NCI-H128 (cell line): Measurements from ENCODE around the gene ROR1.

Experiments used
- DNase-seq: peaks from one replicate; lab custom pipeline; 2025; ENCODE audit not compliant: unreplicated experiment; lab: John Stamatoyannopoulos, UW

ROR1 gene

DNA sequence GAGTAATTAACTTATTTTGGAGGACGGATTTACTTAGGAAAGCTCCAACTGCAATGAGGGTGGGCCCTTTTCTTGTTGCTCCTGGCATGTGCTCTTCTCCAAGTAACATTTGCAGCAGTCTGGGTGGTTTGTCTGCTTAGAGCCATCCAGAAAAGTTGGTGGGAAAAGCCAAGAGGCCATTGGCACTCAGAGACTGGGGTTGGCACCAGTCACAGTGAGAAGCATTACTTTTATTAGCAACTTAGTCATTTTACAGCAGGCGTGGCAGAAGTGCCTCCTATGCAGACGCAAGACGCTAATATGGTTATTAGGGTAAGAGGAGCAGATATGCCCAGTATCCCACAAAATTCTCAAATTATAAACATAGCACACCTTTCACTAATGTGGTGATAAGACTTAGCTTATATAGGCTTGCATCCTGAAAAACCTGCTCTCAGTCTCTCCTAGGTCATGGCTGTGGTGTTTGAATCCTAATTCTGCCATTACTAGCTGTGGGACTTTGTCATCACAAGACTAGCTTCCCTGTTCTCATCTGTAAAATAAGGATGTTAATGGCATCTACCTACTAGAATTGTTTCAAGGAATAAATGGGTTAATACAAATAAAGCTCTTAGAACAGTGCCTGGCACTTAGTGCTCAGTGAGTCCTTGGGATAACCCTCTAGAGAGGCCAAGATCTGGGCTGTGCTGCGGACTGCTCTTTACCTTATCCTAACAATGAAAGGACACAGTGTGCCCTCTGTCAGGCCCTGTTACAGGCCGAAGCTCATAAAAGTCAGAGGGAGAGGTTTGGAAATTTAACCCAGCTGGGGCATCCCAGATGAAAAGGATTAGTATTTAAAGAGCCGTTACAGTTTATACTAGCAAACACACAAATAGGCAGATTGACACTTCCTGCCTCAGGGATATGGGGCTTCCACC lies 154.6 kb downstream of the ROR1 start:
- DNase-seq, result no peak

DNA sequence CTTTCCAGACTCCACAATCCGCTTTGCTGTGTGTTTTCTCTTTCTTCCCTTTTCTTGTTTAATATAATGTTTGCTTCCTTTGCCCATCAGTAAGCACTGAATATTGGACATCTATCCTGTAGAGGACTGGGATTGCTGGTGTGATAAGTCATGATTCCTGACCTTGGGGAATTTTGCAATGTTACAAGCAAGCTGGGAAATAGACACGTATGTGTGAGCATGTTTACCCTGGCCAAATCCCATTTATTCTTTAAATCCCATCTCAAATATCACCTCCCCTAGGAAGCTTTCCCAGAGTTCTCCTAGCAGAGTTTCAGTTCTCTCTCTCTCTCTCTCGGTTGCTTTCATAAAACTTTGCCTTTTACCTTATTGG lies 155.3 kb downstream of the ROR1 start:
- DNase-seq, result no peak

DNA sequence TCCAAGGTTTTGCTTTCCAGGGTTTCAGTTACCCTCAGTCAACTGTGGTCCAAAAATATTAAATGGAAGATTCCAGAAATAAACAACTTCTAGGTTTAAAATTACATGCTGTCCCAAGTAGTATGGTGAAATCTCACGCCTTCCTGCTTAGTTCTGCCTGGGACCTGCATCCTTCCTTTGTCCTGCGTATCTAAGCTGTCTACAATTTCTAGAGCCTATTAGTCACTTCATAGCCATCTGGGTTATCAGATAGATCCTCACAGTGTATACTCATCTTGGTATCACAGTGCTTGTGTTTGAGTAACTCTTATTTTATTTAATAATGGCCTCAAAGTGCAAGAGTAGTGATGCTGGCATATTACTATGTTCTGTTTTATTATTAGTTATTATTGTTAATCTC lies 157.7 kb downstream of the ROR1 start:
- DNase-seq, result no peak

DNA sequence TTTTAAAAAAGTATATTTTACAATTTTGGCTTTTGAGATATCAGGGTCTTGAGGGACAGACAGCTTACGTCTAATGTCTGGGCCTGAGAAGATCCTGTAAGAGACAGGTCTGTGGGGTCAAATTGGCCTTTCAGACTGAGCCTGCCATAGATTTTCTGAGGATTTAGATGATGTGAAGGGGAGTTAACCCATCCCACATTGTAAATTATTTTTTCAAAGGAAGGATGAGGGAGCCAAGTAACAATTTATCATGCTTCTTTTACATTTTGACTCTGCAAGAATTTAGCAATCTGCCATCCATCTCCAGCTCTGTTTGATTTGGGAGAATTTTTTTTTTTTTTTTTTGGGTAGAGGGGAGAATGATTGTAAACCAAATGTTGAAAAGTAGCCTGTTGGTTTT lies 160.9 kb downstream of the ROR1 start:
- DNase-seq, result no peak

DNA sequence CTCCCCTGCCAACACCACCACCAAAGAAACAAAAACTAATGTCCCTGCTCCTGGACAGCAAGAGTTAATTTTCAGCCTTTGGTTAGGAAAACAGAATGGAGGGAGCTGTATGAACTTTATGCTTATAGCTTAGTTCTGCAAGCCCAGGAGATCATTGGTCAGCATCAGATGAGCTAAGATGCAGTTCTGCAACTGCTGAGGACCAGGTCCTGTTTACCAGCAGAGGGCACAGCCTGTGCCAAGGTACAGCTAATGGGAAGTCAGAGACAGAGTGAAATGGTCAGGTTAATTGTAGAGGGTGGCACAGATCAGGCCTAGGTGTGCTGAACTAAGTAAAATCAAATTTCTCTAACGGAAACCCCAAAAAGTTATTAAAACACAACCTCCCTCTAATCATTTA lies 161.3 kb downstream of the ROR1 start:
- DNase-seq, result no peak

DNA sequence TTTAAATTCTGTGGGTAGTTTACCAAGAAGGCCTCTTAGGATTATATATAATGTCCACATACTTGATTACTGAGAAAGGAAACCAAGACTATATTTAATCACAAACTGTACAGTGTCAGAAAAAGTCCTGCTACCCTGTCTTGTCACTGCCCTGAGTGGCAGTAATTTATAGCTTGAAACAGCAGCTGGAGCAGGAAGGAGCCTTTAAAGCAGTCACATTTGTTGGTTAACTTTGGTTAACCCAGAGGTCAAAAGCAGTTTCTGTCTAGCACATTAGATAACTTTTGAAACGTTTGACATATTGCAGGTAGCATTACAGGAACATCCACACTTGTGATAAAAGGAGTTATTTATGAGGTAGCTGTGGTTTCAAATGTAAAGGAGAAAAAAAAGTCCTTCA lies 161.7 kb downstream of the ROR1 start:
- no peak for DNase-seq

DNA sequence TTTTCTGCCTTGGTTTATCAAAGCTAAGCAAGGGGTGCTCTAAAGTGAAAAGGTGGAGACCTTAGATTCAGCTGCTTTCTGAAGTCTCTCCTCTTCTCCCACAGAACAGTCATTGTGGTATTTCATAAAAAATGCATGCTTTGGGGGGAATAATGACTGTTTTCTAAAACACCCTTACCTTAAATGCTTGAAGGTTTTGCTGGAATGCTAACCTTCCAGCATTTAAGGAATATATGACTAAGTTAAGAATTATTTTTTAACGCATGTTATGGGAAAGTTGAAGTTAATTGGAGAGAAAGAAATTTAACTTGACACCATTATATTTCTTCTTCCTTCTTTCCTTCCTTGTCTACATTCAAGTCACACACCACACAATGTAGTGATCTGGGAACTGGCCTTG lies 162.5 kb downstream of the ROR1 start:
- DNase-seq, result no peak

DNA sequence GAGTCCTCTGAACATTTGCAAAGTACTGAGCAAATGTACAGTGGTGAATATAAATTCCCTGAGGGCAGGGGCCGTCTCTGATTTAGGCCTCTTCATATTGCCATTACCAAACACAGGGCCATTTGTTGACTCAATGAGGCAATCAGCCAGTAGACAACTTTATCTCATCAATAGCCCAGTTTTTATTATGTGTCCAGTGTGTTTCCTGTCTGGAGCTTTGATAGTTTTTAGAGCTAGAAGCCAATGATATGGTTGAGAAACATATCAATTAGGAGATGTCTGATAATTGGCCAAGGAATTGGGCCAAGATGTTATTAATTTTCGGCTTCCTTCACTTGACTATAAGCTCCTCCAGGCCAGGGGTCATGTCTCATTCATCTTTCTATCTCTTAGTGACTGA lies 163.0 kb downstream of the ROR1 start:
- DNase-seq, result no peak

DNA sequence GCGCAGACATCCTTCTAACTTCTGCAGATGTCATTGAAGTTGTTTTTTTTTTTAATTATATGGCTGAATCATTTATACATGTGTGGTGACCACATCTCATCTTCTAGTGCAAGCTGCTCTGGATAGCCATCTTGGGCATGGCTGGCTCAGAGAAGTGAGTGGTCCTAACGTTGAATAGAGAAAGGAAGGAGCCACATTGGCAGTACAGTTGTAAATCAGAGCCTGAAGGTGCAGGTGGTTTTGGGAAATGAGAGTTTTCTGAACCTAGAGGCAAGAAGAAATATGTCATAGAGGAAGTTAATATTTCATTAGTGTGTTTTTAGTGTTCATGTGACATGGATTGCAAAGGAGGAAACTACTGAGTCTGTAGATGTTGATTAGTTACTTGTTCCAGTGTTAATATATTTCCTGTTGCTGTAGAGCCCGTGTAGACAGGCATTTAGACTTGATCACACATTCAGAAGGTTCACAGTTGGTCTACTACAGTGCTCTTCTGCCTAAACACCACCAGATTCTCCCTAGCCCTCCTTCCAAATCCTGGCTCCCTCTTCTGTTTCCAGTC lies 163.7 kb downstream of the ROR1 start:
- DNase-seq, result no peak

DNA sequence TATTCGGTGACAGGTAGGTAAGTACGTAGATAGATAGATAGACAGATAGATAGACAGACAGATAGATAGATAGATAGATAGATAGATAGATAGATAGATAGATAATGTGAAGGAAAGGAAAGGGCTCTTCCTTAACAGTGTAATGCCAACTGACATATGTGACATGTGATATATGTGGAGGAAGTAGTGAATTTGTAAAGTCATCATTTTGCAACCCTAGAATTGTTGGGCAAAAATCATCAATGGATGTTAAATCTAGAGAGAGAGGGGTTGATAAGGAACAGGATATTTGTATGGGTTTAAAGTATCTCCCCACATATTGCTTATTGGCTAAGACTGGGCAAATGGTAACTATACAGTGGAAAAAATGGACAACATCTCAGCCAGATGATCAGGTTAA lies 166.6 kb downstream of the ROR1 start:
- no peak for DNase-seq

DNA sequence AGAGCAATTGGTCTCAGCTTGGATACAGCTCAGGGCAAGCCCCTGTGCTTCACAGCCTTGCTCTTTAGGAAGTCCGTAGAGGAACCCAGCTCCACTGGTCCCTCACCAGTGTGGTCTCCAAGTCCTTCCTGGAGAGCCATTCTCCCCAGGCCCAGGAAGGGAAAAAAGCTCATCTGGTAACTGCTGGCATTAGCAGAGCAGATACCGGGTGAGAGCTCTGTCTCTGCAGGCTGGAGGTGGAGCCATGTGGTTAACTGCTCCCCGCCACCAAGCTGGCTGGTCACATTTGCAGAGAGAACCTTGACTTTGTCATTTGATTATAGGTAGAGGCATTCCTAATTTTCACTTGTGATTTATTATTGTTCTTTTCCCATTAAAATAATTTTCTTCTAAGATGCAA lies 169.6 kb downstream of the ROR1 start:
- DNase-seq, result no peak

DNA sequence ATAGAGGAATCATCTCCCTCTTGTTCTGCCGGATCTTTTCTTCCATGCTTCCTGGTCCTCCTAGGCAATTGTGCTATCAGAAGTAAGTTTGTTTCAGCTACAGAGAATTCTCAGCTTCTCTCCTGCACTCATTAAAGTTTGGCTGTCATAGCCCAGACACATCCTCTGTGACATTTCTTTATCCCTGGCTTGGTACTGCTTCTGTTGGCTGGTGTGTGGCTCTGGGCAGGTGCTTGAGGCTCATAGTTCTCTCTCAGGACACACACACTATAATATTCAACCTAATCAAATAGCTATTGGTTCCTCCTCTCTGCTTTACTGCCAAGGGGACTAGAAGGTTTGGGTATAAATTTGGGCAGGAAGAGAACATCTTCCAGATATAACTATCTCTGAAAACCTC lies 172.1 kb downstream of the ROR1 start:
- no peak for DNase-seq

DNA sequence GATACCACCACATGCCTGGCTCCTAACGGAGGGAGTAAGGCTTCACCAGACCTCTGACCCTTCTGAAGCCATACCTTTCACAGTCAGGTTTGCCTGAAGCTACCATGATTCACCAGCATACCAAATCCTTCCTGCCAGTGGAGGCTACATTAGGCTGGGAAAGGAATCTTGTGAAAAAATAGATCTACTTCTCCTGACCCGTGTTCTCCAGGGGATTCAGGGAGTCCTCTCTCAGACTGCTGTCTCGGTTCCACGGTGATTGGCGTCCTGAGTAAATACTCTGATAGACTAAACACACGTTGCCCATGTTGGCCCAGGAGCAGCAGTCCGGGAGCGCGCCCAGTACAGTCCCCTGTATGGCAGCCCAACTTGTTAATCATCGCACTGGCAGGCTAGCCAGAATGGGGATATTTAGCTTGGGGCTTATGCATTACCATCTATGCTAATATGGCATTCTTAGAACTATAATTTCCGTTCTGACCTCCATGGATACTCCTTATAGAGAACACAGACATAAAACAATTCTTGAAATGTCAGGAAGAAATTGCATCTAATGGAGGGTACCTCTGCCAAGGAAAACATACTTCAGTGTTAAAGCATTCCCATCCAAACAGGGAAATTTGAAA lies 173.2 kb downstream of the ROR1 start:
- no peak for DNase-seq

DNA sequence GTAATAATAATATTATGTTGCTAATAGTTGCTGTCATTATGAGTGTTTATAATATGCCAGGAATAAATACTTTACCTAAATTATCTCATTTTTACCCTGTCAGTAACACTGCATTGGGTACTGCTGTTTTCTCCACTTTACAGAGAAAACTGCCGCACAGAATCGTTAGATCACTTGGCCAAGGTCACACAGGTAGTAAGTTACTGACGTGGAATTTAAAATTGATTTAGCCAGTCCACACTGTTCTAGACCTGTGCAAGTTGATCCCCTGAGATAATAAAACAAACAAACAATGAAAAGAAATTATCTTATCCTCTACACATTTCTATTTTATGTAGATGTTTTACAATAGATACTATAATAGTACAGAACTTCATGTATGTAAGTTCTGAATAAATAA lies 174.1 kb downstream of the ROR1 start:
- no peak for DNase-seq

DNA sequence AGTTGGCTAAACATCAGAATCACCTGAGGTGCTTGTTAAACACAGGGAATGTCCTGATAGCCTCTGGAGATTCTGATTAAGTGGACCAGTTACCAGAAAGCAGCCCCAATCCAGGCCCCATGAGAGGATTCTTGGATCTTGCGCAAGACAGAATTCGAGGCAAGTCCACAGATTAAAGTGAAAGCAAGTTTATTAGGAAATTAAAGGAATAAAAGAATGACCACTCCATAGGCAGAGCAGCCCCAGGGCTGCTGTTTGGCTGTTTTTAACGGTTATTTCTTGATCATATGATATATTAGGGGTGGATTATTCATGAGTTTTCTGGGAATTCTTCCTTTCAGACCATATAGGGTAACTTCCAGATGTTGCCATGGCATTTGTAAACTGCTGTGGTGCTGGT lies 176.2 kb downstream of the ROR1 start:
- DNase-seq, result no peak

DNA sequence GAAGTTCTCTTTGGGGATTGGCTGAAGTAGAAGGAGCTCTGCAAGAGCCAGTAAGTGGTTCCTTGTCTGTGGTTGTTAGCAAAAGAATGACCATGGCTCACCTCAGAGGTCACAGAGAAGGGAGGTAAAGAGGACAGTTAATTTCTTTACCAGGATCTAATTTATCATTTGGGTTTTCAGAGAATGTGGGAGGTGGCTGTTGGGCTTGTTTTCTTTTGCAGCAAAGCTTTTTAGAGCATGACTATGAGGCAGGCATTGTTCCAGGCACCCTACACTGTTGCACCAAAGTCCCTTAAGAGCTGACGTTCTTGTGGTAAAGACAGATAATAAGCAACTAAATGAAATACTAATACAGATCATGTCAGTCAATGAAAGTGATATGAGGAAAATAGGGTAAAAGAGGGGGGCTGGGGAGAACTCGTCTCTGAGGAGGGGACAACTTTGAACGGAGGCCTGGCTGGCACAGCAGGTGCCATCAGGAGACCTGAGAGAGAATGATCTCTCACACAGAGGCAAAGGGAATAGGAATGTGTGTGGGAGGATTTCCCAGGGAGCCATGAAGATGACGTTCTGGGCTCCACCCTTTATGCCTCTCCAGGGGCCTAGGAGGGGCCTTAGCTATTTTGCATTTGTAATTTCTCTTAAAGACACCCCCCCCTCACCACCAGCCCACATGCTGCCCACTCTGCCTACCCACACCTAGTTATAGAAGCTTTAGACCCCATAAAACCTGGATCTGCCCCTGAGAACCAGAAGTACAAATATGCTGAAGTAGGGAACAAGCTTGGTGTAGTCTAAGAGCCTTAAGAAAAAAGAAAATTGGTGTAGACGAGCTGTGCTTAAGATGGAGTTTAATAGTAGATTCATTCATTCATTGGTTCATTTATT lies 177.5 kb downstream of the ROR1 start:
- no peak for DNase-seq

DNA sequence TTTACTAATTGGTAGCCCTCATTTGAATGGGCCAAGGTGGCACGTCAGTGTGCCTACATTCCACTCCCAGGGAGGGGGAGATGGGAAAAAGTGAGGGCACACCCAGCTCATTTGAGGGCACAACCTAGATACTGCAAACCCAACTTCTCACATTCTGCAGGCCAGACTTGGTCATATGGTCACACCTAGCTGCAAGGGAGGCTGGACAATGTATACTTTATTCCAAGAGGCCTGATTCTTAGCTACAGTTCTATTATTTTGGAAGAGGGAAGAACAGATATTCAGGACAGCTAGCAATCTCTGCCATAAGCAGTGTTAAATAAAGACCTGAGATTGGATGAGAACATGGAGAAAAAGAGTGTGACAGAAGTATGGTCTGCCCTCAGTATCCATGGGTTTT lies 180.4 kb downstream of the ROR1 start:
- DNase-seq, result no peak

DNA sequence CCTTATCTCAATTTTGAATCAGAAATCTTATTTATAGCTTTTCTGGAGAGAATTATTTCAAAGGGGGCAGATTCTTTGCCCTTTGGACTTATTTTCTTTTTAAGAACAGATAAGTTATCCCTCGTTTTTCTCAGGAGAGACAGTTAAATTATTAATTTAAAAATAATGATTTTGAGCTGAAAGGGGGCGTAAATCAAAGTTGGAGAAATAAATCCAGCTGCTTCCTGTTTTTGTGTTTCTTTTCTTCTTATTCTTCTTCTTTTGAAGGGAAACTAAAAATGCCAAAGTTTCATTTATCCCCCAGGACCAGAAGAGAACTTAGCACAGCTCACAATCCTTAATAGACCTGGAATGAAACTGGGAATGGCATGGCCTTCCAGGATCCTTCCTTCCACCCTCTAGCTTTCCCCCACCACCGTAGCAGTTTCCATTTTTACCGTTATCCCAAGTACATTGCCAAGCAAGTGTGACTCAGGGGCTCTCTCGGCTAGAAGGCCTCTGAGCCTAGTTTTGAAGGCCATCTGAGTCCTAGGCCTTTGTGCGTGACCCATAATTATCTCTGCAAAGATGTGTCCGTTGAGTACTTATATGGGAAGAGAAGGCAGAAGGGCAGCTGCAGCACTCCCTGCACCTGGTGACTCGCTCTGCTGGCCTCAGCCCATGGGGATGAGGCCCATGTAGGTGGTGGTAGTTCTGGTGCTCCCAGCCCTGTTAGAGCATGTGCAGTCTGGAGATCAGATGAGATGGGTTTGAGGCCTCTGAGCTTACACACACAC lies 181.7 kb downstream of the ROR1 start:
- no peak for DNase-seq

DNA sequence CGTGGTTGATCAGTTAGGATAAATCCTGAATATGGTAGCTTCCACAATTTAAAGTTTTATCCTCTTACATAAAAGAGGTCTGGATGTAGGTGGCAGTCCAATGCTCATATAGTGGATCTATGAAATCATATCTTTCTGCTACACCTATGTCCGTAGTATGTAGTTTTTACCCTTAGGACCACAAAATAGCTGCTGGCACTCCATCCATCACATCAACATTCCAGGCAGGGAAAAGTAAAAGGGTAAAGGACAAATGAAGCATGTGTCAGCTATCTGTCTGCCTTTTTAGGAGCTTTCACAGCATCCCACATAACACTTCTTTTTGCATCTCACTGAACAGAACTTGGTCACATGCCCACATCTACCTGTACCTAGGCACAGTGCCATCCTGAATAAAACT lies 184.7 kb downstream of the ROR1 start:
- no peak for DNase-seq

DNA sequence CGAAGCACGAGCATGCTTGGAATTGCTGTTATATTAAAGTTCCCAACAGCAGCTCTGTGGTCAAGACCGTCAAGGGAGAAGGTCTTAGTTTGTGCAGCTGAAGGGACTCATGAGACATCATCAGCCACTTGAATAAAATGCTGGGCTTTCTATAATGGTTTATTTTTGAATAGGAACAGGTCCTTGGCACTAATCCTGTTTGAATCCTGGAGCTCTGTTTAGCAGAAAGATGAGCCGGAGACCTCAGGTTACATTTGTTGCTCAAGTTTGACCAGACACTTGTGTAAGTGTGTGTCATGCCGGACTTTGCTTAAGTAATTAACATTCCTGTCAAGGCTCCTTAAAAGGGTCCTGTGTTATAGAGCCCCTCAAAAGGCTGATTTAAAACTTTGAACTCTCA lies 186.5 kb downstream of the ROR1 start:
- DNase-seq, result no peak

DNA sequence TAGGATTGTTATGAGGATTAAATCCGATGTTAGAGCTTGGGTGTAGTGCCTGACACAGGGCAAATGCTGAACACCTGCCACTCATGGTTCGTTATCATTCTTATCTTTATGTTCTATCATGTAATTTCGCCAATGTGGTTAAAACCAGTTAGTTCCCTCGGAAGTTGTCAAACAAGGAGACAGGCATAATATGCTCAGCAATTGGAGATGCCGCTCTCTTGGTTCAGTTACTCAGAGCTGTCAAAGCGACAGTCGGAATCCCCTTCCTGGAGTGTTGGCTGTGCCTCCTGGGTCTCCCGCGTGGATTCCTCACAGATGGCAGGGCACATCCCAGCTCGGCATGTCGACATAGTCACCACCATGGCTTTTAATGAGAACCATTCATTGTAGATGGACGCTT lies 192.2 kb downstream of the ROR1 start:
- DNase-seq, result no peak
